Endodermal cell (in vitro differentiated cells): ENCODE results near the gene IP6K3. TPM values are rescaled to one million over a fixed set of nuclear protein-coding genes. Genes with fewer than 3 reads are reported as not detected.
A peak's percentile ranks its signal among the peaks of the same experiment; 100 is the strongest.

ENCODE experiments used
- DNase-seq: peaks from one replicate; pipeline ENCODE4 v3.0.0-alpha.2; 2017
- H3K27ac ChIP-seq: 2 replicates; pipeline ENCODE4 v1.5.1; 2013; ENCODE audit warnings: mild to moderate bottlenecking, low read depth, low read length, moderate library complexity
- H3K27me3 ChIP-seq: 2 replicates; pipeline ENCODE4 v1.6.1; 2013; ENCODE audit warnings: mild to moderate bottlenecking, low read length, moderate library complexity; ENCODE audit not compliant: insufficient read depth, control insufficient read depth, poor library complexity, severe bottlenecking
- H3K36me3 ChIP-seq: 2 replicates; pipeline ENCODE4 v1.7.0; 2013; ENCODE audit warnings: mild to moderate bottlenecking, low read length, moderate library complexity; ENCODE audit not compliant: control insufficient read depth, insufficient read depth
- H3K4me1 ChIP-seq: one replicate; pipeline ENCODE4 v1.7.0; 2013; ENCODE audit warnings: low read length; ENCODE audit not compliant: control insufficient read depth, insufficient read depth
- H3K4me3 ChIP-seq: 2 replicates; pipeline ENCODE4 v1.5.1; 2013; ENCODE audit warnings: mild to moderate bottlenecking, low read length, moderate library complexity
- H3K9ac ChIP-seq: 2 replicates; pipeline ENCODE4 v1.6.1; 2013; ENCODE audit warnings: mild to moderate bottlenecking, low read length, moderate library complexity; ENCODE audit not compliant: poor library complexity, severe bottlenecking; ENCODE audit errors: extremely low read depth
- H3K9me3 ChIP-seq: 2 replicates; pipeline ENCODE4 v1.6.1; 2013; ENCODE audit warnings: mild to moderate bottlenecking, low read length, moderate library complexity; ENCODE audit not compliant: control insufficient read depth
- H3K27ac Mint-ChIP-seq: 2 replicates; pipeline ENCODE4 v1.8.0; 2020; ENCODE audit warnings: mixed read lengths
- H3K27me3 Mint-ChIP-seq: 2 replicates; pipeline ENCODE4 v1.8.0; 2021; ENCODE audit warnings: mild to moderate bottlenecking, mixed read lengths; ENCODE audit not compliant: insufficient read depth
- H3K36me3 Mint-ChIP-seq: 2 replicates; pipeline ENCODE4 v1.8.0; 2020; ENCODE audit warnings: low read depth, mixed read lengths
- H3K4me1 Mint-ChIP-seq: 2 replicates; pipeline ENCODE4 v1.8.0; 2020; ENCODE audit warnings: mixed read lengths
- H3K4me3 Mint-ChIP-seq: 2 replicates; pipeline ENCODE4 v1.8.0; 2020; ENCODE audit warnings: mild to moderate bottlenecking, moderate library complexity, mixed read lengths
- H3K9me3 Mint-ChIP-seq: 2 replicates; pipeline ENCODE4 v1.8.0; 2020; ENCODE audit warnings: mild to moderate bottlenecking, mixed read lengths
- CTCF ChIP-seq: fragments of 200-600 bp; sonication (generic); conservative IDR thresholded peaks from 2 replicates; pipeline ENCODE4 v1.5.0; 2021; ENCODE audit warnings: antibody characterized with exemption, mild to moderate bottlenecking
- WGBS, 2 experiments: methylation state at CpG; one replicate each; pipeline versions ENCODE4 v1.1.5 to v1.1.7; 2013; ENCODE audit warnings: missing lambda C conversion rate in 2 of 2, mixed read lengths in 1 of 2; ENCODE audit not compliant: insufficient coverage in 1 of 2, insufficient read length in 1 of 2; 5-methylcytosine and 5-hydroxymethylcytosine counted together
- total RNA-seq, 2 donors: library from RNA; stranded (reverse); fragmentation: NEBNext Ultra II Directional in 1 of 2; extraction: Animal tissue kit (Norgen Biotek cat#: 25700) in 1 of 2; gene quantifications; 2 replicates in 1 of 2; 3 replicates in 1 of 2; pipeline ENCODE4 v1.2.1, GENCODE V29; 2021

IP6K3 gene
- total RNA-seq, 2 donors from 2014 or later: not detected

GRCh38 chr6:33731751-33732282 is 14.9 kb downstream of the IP6K3 start:
- DNase-seq: no peak

GRCh38 chr6:33731035-33731434 is 15.7 kb downstream of the IP6K3 start:
- Histone ChIP-seq H3K9ac (no peak overlapping the region), H3K27me3 (no peaks in the 10 kb centered on the region), H3K27ac (no peak overlapping the region), H3K9me3 (no peaks in the 10 kb centered on the region), H3K36me3 (no peaks in the 10 kb centered on the region), H3K4me3 (no peak overlapping the region), H3K4me1 (no peaks in the 10 kb centered on the region)
- H3K27ac Mint-ChIP-seq: peak overlapping the region; percentile 12
- peaks cover 1% of the 10 kb centered on the region for H3K27me3 Mint-ChIP-seq
- 83 to 91% methylated on average over 5 to 7 of the region's 7 CpGs for WGBS, 2 experiments
- no peak overlapping the region for H3K4me3 Mint-ChIP-seq
- H3K4me1 Mint-ChIP-seq: peaks cover 18% of the 10 kb centered on the region
- H3K36me3 Mint-ChIP-seq: no peaks in the 10 kb centered on the region
- no peaks in the 10 kb centered on the region for H3K9me3 Mint-ChIP-seq
- TF ChIP-seq CTCF: no peak
- no peak for DNase-seq

More at GRCh38 chr6:33731751-33732282, 14.9 kb downstream of the IP6K3 start:
- H3K4me3 Mint-ChIP-seq: no peak overlapping the region
- no peak overlapping the region for H3K4me3 ChIP-seq
- no peaks in the 10 kb centered on the region for H3K9me3 ChIP-seq
- H3K27ac Mint-ChIP-seq: no peak overlapping the region
- WGBS, 2 experiments: 89 to 98% methylated on average over 7 to 9 of the region's 9 CpGs
- no peaks in the 10 kb centered on the region for H3K9me3 Mint-ChIP-seq
- H3K27ac ChIP-seq: no peak overlapping the region
- no peaks in the 10 kb centered on the region for H3K4me1 ChIP-seq
- TF ChIP-seq CTCF: no peak
- no peaks in the 10 kb centered on the region for H3K27me3 Mint-ChIP-seq
- no peaks in the 10 kb centered on the region for H3K36me3 Mint-ChIP-seq
- no peaks in the 10 kb centered on the region for H3K36me3 ChIP-seq
- peaks cover 18% of the 10 kb centered on the region for H3K4me1 Mint-ChIP-seq
- H3K27me3 ChIP-seq: no peaks in the 10 kb centered on the region
- no peak overlapping the region for H3K9ac ChIP-seq

- WGBS, 2 experiments: 78 to 83% methylated on average over 8 to 10 of the region's 10 CpGs
- DNase-seq: no peak
- peaks cover 1% of the 10 kb centered on the region for H3K27me3 Mint-ChIP-seq
- H3K4me3 Mint-ChIP-seq: no peak overlapping the region
- peak overlapping the region; percentile 12 for H3K27ac Mint-ChIP-seq
- no peaks in the 10 kb centered on the region for H3K9me3 Mint-ChIP-seq
- TF ChIP-seq CTCF: no peak
- Histone ChIP-seq H3K4me3 (no peak overlapping the region), H3K9ac (no peak overlapping the region), H3K36me3 (no peaks in the 10 kb centered on the region), H3K9me3 (no peaks in the 10 kb centered on the region), H3K4me1 (no peaks in the 10 kb centered on the region), H3K27ac (no peak overlapping the region), H3K27me3 (no peaks in the 10 kb centered on the region)
- no peaks in the 10 kb centered on the region for H3K36me3 Mint-ChIP-seq
- peaks cover 18% of the 10 kb centered on the region for H3K4me1 Mint-ChIP-seq
These were observed 16.1 kb downstream of the IP6K3 start for GRCh38 chr6:33730611-33731010.
